Measurements from ENCODE around the gene LTC4S.
"Not testable (repeated sequence)": the region's sequence is repeated elsewhere in the genome, so short reads cannot be mapped to it uniquely, and the experiment has no call there.

LTC4S gene, protein sequence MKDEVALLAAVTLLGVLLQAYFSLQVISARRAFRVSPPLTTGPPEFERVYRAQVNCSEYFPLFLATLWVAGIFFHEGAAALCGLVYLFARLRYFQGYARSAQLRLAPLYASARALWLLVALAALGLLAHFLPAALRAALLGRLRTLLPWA

DNA sequence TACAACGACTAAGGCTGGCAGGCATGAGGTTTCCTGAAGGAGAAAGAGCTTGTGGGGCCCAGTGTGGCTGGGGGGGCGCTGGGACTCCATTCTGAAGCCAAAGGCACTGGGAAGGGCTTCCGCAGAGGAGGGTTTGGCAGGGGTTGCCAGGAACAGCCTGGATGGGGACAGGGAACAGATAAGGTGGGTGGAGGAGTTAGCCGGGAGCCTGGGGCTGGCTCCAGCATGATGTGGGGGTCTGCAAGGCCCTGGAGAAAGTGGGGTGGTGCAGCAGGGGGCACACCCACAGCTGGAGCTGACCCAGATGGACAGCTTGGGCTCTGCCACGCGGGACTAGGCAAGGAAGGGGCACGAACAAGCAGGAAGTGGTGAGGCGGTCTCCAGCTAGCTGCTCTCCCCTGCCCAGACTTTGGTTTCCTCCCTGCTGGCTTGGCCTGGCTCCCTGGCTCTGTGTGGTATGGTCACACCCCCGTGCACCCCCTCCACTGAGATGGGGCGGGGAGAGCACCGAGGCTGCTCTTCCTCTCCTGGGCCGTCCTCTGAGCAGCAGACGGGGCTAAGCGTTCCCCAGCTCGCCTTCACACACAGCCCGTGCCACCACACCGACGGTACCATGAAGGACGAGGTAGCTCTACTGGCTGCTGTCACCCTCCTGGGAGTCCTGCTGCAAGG lies at the start of gene LTC4S:
LTC4S (plus strand) TSS at position 519 of the 672 bp plus-strand sequence; CDS start at position 614, 95 bp downstream.
- H3K36me3 ChIP-seq (ENCODE audit: insufficient read depth, low read length) = peaks cover 18% of the 10 kb centered on the region
- H3K4me1 ChIP-seq (ENCODE audit: insufficient read depth, low read length) = peaks cover 24% of the 10 kb centered on the region
- no peak within 1 kb of the TSS for H3K27ac ChIP-seq (ENCODE audit: low read length)
- H3K9me3 ChIP-seq (ENCODE audit: insufficient read depth, low read length, severe bottlenecking) = no peaks in the 10 kb centered on the region
- no peaks in the 10 kb centered on the region for H3K79me2 ChIP-seq (ENCODE audit: insufficient read depth, low read length)
- TF ChIP-seq EZH2 (IDR thresholded peaks at IDR 0.05; ENCODE audit: borderline replicate concordance, low read depth, low read length, severe bottlenecking) (no peak), CTCF (IDR thresholded peaks at IDR 0.05; ENCODE audit: borderline replicate concordance, extremely low read depth, low read length, poor library complexity, severe bottlenecking) (no peak)
- H4K20me1 ChIP-seq (ENCODE audit: insufficient read depth, low read length) = peaks cover 13% of the 10 kb centered on the region
- no peaks in the 10 kb centered on the region for H3K27me3 ChIP-seq (ENCODE audit: insufficient read depth, low read length, poor library complexity)
- no peak within 1 kb of the TSS for H3K4me3 ChIP-seq (ENCODE audit: low read depth in 1 of 2, low read length in 2 of 2)
- H2AFZ ChIP-seq (ENCODE audit: low read depth, low read length) = no peak within 1 kb of the TSS
- no peak within 1 kb of the TSS for H3K4me2 ChIP-seq (ENCODE audit: insufficient read depth, low read length)
- peak; percentile 60 for DNase-seq
- H3K9ac ChIP-seq (ENCODE audit: low read depth, low read length) = no peak within 1 kb of the TSS
- ATAC-seq (ENCODE audit: insufficient read depth, low read depth) = peak; percentile 53

DNA sequence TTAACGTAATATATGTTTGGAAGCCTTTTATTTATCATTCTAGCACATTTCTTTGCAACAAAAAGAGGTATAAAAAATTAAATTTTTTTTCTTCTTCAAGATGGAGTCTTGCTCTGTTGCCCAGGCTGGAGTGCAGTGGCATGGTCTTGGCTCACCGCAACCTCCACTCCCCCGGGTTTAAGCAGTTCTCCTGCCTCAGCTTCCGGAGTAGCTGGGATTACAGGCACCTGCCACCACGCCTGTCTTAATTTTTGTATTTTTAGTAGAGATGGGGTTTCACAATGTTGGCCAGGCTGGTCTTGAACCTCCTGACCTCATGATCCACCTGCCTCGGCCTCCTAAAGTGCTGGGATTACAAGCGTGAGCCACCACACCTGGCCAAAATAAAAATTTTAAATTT lies 49.7 kb upstream of the LTC4S start:
- not testable (repeated sequence) for H3K27me3 ChIP-seq (ENCODE audit: insufficient read depth, low read length, poor library complexity); DNase-seq; H3K27ac ChIP-seq (ENCODE audit: low read length); H3K9ac ChIP-seq (ENCODE audit: low read depth, low read length); H2AFZ ChIP-seq (ENCODE audit: low read depth, low read length); H3K9me3 ChIP-seq (ENCODE audit: insufficient read depth, low read length, severe bottlenecking); H3K4me1 ChIP-seq (ENCODE audit: insufficient read depth, low read length); H3K4me3 ChIP-seq (ENCODE audit: low read depth in 1 of 2, low read length in 2 of 2); ATAC-seq (ENCODE audit: insufficient read depth, low read depth); H3K4me2 ChIP-seq (ENCODE audit: insufficient read depth, low read length)
- Histone ChIP-seq H3K36me3 (ENCODE audit: insufficient read depth, low read length) (peaks cover 14% of the 10 kb centered on the region; the same call in 1 of the 2 replicates), H4K20me1 (ENCODE audit: insufficient read depth, low read length) (peaks cover 40% of the 10 kb centered on the region), H3K79me2 (ENCODE audit: insufficient read depth, low read length) (peaks cover 97% of the 10 kb centered on the region)

- ATAC-seq (ENCODE audit: insufficient read depth, low read depth) = no peak
- H3K9ac ChIP-seq (ENCODE audit: low read depth, low read length) = no peak overlapping the region
- H3K4me1 ChIP-seq (ENCODE audit: insufficient read depth, low read length) = no peaks in the 10 kb centered on the region
- no peaks in the 10 kb centered on the region for H3K9me3 ChIP-seq (ENCODE audit: insufficient read depth, low read length, severe bottlenecking)
- no peak overlapping the region for H2AFZ ChIP-seq (ENCODE audit: low read depth, low read length)
- no peak for DNase-seq
- TF ChIP-seq CTCF (IDR thresholded peaks at IDR 0.05; ENCODE audit: borderline replicate concordance, extremely low read depth, low read length, poor library complexity, severe bottlenecking) (no peak), EZH2 (IDR thresholded peaks at IDR 0.05; ENCODE audit: borderline replicate concordance, low read depth, low read length, severe bottlenecking) (no peak)
- no peak overlapping the region for H3K27ac ChIP-seq (ENCODE audit: low read length)
- H3K4me2 ChIP-seq (ENCODE audit: insufficient read depth, low read length) = no peak overlapping the region
- peaks cover 39% of the 10 kb centered on the region for H4K20me1 ChIP-seq (ENCODE audit: insufficient read depth, low read length)
- peaks cover 19% of the 10 kb centered on the region for H3K36me3 ChIP-seq (ENCODE audit: insufficient read depth, low read length)
- H3K4me3 ChIP-seq (ENCODE audit: low read depth in 1 of 2, low read length in 2 of 2) = no peak overlapping the region
- H3K79me2 ChIP-seq (ENCODE audit: insufficient read depth, low read length) = peaks cover 97% of the 10 kb centered on the region
- H3K27me3 ChIP-seq (ENCODE audit: insufficient read depth, low read length, poor library complexity) = no peaks in the 10 kb centered on the region
Measured at GRCh38 chr5:179746872-179747271, 46.9 kb upstream of the LTC4S start.

DNA sequence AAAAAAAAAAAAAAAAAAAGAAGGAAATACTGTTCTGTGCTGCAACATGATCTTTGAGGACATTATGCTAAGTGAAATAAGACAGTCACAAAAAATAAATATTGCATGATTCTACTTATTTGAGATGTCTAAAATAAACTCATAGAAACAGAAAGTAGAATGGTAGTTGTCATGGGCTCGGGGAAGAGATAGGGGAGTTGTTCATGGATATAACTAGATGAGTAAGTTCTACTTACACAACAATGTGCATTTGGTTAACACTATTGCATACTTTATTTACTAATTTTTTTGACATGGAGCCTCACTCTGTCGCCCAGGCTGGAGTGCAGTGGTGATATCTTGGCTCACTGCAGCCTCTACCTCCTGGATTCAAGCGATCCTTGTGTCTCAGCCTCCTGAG lies 46.0 kb upstream of the LTC4S start:
- Histone ChIP-seq H3K9me3 (ENCODE audit: insufficient read depth, low read length, severe bottlenecking) (no peaks in the 10 kb centered on the region), H3K36me3 (ENCODE audit: insufficient read depth, low read length) (peaks cover 19% of the 10 kb centered on the region), H3K79me2 (ENCODE audit: insufficient read depth, low read length) (peaks cover 96% of the 10 kb centered on the region), H4K20me1 (ENCODE audit: insufficient read depth, low read length) (peaks cover 40% of the 10 kb centered on the region), H3K4me3 (ENCODE audit: low read depth in 1 of 2, low read length in 2 of 2) (no peak overlapping the region), H3K27me3 (ENCODE audit: insufficient read depth, low read length, poor library complexity) (no peaks in the 10 kb centered on the region), H3K9ac (ENCODE audit: low read depth, low read length) (no peak overlapping the region), H3K27ac (ENCODE audit: low read length) (no peak overlapping the region), H3K4me1 (ENCODE audit: insufficient read depth, low read length) (no peaks in the 10 kb centered on the region), H2AFZ (ENCODE audit: low read depth, low read length) (no peak overlapping the region), H3K4me2 (ENCODE audit: insufficient read depth, low read length) (no peak overlapping the region)
- ATAC-seq (ENCODE audit: insufficient read depth, low read depth) (no peak), DNase-seq (no peak)
- no peak for TF ChIP-seq CTCF (IDR thresholded peaks at IDR 0.05; ENCODE audit: borderline replicate concordance, extremely low read depth, low read length, poor library complexity, severe bottlenecking)
- TF ChIP-seq EZH2 (IDR thresholded peaks at IDR 0.05; ENCODE audit: borderline replicate concordance, low read depth, low read length, severe bottlenecking) = no peak
